Ammon's horn (tissue), 1 donor: ENCODE results near the gene FOXO3.

Experiments
- DNase-seq: peaks from one replicate; pipeline ENCODE4 v3.0.0-alpha.2; 2016; ENCODE audit warnings: low spot score

Gene FOXO3

GRCh38 chr6:108685970-108686369 is 125.3 kb downstream of the FOXO3 start:
- no peak for DNase-seq

- DNase-seq: no peak
Observed at GRCh38 chr6:108686896-108687295, 126.2 kb downstream of the FOXO3 start.

GRCh38 chr6:108687921-108688320 is 127.2 kb downstream of the FOXO3 start:
- no peak for DNase-seq

GRCh38 chr6:108689272-108690161 is 128.8 kb downstream of the FOXO3 start:
- peak; percentile 50 for DNase-seq

GRCh38 chr6:108690326-108691049 is 129.8 kb downstream of the FOXO3 start:
- no peak for DNase-seq

GRCh38 chr6:108693430-108694154 is 132.9 kb downstream of the FOXO3 start:
- no peak for DNase-seq

- no peak for DNase-seq
Observed at GRCh38 chr6:108694816-108695215, 134.1 kb downstream of the FOXO3 start.

- DNase-seq: no peak
Observed at GRCh38 chr6:108697561-108698161, 136.9 kb downstream of the FOXO3 start.

GRCh38 chr6:108698593-108699289 is 138.0 kb downstream of the FOXO3 start:
- no peak for DNase-seq

- no peak for DNase-seq
Observed at GRCh38 chr6:108699290-108700041, 138.7 kb downstream of the FOXO3 start.

GRCh38 chr6:108702106-108702851 is 141.6 kb downstream of the FOXO3 start:
- no peak for DNase-seq

GRCh38 chr6:108706649-108707048 is 145.9 kb downstream of the FOXO3 start:
- DNase-seq: no peak

GRCh38 chr6:108707328-108707976 is 146.7 kb downstream of the FOXO3 start:
- DNase-seq: no peak

- no peak for DNase-seq
Observed at GRCh38 chr6:108710030-108710429, 149.3 kb downstream of the FOXO3 start.

- DNase-seq: no peak
Observed at GRCh38 chr6:108710551-108710950, 149.8 kb downstream of the FOXO3 start.

GRCh38 chr6:108711071-108711470 is 150.4 kb downstream of the FOXO3 start:
- no peak for DNase-seq

- DNase-seq: no peak
Observed at GRCh38 chr6:108711826-108712225, 151.1 kb downstream of the FOXO3 start.

GRCh38 chr6:108712946-108713345 is 152.2 kb downstream of the FOXO3 start:
- DNase-seq: no peak

- DNase-seq: no peak
Observed at GRCh38 chr6:108714101-108714765, 153.5 kb downstream of the FOXO3 start.
